ENCODE results near the gene MGAT5. TPM values are rescaled to one million over a fixed set of nuclear protein-coding genes. Genes with fewer than 3 reads are reported as not detected.

The MGAT5 gene
- total RNA-seq, 1 experiment from 2014 or later = 34.0 TPM

DNA sequence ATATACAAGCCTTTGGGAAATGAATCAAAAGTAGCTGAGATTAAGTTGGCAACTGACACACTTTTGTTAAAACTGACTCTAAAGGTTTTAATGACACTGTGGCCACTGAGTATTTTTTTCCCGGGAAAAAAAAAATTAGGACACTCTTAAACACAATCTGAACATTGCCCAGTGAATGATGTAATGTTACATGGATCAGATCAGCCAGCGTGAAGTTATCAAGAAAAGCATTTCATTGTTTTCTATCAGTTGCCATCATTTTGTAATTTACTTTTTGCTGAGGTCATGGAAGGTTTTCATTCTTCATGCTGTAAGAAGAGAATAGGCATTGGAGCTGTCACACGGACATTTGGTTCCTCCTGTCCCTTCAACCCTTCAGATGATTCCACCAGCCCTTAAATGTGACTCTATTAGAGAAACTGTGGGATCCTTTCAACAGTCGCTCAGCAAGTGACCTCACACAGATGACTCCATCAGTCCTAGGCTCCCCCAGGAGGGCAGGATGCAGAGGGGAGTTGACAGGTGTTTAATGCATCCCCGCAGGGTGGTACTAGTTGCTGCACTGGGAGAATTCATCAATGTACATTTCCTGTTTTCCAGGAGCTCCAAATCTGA lies 164.2 kb downstream of the MGAT5 start:
- BruUV-seq (replicated peaks) = no TSS peak
- Histone ChIP-seq H3K27me3 (ENCODE audit: insufficient read depth, low read length) (no peaks in the 10 kb centered on the region), H4K20me1 (ENCODE audit: insufficient read depth) (no peaks in the 10 kb centered on the region), H3K4me2 (ENCODE audit: low read length) (no peak overlapping the region), H3K79me2 (ENCODE audit: insufficient read depth, low read length) (no peaks in the 10 kb centered on the region), H3K4me1 (ENCODE audit: control insufficient read depth in 1 of 2, insufficient read depth in 2 of 2, low read length in 2 of 2) (peaks cover 5% of the 10 kb centered on the region in 2 experiments; a peak in 1 of 4 replicates), H3K36me3 (ENCODE audit: control insufficient read depth in 1 of 2, insufficient read depth in 2 of 2, low read length in 2 of 2) (no peaks in the 10 kb centered on the region), H2AFZ (ENCODE audit: low read depth, low read length, poor library complexity, severe bottlenecking) (no peak overlapping the region), H3K9me3 (ENCODE audit: control insufficient read depth in 1 of 2, insufficient read depth in 1 of 2, low read depth in 1 of 2, low read length in 2 of 2) (no peaks in the 10 kb centered on the region), H3K27ac (ENCODE audit: low read depth, low read length) (no peak overlapping the region), H3K9ac (ENCODE audit: low read length) (no peak overlapping the region), H3K4me3 (replicated peaks in 1 of 2; ENCODE audit: low read depth in 1 of 2, low read length in 2 of 2) (no peak overlapping the region), H3K9me2 (ENCODE audit: insufficient read depth) (no peaks in the 10 kb centered on the region)
- intact Hi-C loops (cut with micrococcal nuclease) = no loop called here
- no peak for TF ChIP-seq SRF (IDR thresholded peaks at IDR 0.05; ENCODE audit: low read depth)
- TF ChIP-seq YY1 (IDR thresholded peaks at IDR 0.05; ENCODE audit: extremely low read depth, insufficient replicate concordance, low read depth, low read length) = no peak
- TF ChIP-seq ELF1 (IDR thresholded peaks at IDR 0.05; ENCODE audit: borderline replicate concordance, low read depth) = no peak
- no peak for TF ChIP-seq POLR2A (IDR thresholded peaks at IDR 0.05; ENCODE audit: borderline replicate concordance, extremely low read depth, insufficient read depth, insufficient read length)
- TF ChIP-seq EZH2phosphoT487 (IDR thresholded peaks at IDR 0.05; ENCODE audit: borderline replicate concordance) = no peak
- TF ChIP-seq ZBTB33 (IDR thresholded peaks at IDR 0.05; ENCODE audit: extremely low read depth, insufficient replicate concordance, low read length) = no peak
- TF ChIP-seq, protein P1, sequence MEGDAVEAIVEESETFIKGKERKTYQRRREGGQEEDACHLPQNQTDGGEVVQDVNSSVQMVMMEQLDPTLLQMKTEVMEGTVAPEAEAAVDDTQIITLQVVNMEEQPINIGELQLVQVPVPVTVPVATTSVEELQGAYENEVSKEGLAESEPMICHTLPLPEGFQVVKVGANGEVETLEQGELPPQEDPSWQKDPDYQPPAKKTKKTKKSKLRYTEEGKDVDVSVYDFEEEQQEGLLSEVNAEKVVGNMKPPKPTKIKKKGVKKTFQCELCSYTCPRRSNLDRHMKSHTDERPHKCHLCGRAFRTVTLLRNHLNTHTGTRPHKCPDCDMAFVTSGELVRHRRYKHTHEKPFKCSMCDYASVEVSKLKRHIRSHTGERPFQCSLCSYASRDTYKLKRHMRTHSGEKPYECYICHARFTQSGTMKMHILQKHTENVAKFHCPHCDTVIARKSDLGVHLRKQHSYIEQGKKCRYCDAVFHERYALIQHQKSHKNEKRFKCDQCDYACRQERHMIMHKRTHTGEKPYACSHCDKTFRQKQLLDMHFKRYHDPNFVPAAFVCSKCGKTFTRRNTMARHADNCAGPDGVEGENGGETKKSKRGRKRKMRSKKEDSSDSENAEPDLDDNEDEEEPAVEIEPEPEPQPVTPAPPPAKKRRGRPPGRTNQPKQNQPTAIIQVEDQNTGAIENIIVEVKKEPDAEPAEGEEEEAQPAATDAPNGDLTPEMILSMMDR (IDR thresholded peaks at IDR 0.05 in 2 of 3, conservative IDR thresholded peaks at IDR 0.05 in 1 of 3; ENCODE audit: borderline replicate concordance in 1 of 3, insufficient read depth in 1 of 3, low read depth in 2 of 3, low read length in 2 of 3) = no peak
- no peak for TF ChIP-seq FOSL1 (IDR thresholded peaks at IDR 0.05; ENCODE audit: low read depth)
- no peak for TF ChIP-seq EGR1 (IDR thresholded peaks at IDR 0.05; ENCODE audit: low read depth)
- TF ChIP-seq CEBPB (IDR thresholded peaks at IDR 0.05; ENCODE audit: low read depth) = no peak
- no peak for TF ChIP-seq REST (IDR thresholded peaks at IDR 0.05; ENCODE audit: low read depth)
- no peak for TF ChIP-seq RAD21 (IDR thresholded peaks at IDR 0.05; ENCODE audit: low read depth)
- ChIA-PET RAD21 (ENCODE audit: low non-redundant PET in 1 of 2, low total read pairs in 2 of 2, uncharacterized antibody in 2 of 2, unreplicated experiment in 2 of 2) (no interaction called here), POLR2A (no interaction called here), CTCF (interaction anchor here (1.9 kb wide), 1 partner anchor 299 kb away, joined by 4 read pairs; no protein-coding TSS in a partner anchor)
- ATAC-seq (no peak), DNase-seq (ENCODE audit: low read depth, low spot score) (no peak)

All from HCT116 (cell line).